M059J (cell line): ENCODE data around the gene DIPK1C. TPM values are rescaled to one million over a fixed set of nuclear protein-coding genes. Genes with fewer than 3 reads are reported as not detected.

Experiments
- DNase-seq: peaks from one replicate; pipeline ENCODE4 v3.0.0-alpha.2; 2012; ENCODE audit warnings: low read depth
- total RNA-seq: library from RNA; depleted of rRNA; stranded (reverse); fragments of >200 nt; shearing (Covaris generic); gene quantifications from 2 replicates; pipeline ENCODE4 v1.2.3, GENCODE V29; 2014

DIPK1C gene
- total RNA-seq, 1 experiment from 2014 or later = not detected

DNA sequence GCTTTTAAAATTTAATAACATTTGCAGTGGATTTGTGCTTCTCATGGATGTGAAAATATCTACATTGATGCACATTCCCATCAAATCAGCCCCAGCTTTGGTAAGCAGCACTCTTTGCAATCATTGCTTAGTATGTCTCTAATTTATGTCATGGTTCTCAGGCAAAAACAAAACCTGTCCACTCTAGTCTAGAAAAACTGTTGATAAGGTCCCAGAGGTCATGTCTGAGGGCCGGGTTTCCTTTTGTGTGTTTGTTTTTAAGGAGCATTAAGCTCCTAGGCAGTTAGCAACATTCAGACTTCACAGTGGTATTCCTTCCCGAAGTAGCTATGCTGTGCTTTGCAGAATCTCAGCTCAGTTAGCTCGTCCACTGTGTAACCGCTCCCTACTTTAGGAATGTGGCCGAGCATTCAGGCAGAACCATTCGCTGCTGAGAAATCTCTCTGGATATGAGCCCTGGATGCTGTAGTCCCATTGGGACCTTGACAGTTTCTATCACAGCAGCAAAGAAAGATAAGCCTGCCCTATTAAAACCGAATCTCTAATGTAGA, 4.0 kb downstream of the DIPK1C start:
- no peak for DNase-seq

- no peak for DNase-seq
Observed at GRCh38 chr18:74451148-74451547, 6.0 kb downstream of the DIPK1C start.

GRCh38 chr18:74450626-74451025, 6.5 kb downstream of the DIPK1C start:
- no peak for DNase-seq

DNA sequence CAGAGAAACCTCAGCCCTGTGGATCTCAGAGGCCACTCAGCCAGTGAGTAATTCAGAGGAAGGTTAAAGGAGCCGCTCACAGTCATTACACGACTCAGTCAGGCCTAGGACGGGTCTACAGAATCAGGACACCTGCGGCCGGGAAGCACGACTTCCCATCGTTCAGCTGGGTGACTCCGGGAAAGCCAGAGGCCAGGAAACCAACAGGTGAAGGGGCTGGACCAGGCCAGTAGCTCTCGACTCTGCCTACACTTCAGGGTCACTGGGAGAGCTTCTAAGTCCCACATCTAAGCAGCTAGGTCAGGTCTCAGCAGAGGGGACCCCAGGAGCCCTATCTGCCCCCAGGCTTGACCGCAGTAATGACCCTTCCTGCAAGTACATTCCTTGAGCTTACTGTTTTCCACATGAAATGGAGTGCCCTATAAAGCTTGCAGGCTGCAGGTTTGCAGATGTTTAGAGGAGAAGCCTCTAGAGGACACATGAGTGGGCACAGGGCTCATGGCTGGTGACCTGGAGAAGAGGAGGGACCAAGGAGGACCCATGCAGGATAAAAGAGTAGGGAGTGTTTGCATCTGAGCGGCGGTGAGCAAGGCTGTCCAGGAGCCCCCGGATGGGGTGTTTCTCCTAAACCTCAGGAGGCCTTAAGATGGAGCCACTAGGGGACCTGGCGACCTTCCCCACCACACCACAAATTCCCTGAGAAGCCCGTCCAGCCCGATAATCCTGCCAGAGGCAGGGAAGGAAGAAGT, 9.5 kb downstream of the DIPK1C start:
- no peak for DNase-seq

DNA sequence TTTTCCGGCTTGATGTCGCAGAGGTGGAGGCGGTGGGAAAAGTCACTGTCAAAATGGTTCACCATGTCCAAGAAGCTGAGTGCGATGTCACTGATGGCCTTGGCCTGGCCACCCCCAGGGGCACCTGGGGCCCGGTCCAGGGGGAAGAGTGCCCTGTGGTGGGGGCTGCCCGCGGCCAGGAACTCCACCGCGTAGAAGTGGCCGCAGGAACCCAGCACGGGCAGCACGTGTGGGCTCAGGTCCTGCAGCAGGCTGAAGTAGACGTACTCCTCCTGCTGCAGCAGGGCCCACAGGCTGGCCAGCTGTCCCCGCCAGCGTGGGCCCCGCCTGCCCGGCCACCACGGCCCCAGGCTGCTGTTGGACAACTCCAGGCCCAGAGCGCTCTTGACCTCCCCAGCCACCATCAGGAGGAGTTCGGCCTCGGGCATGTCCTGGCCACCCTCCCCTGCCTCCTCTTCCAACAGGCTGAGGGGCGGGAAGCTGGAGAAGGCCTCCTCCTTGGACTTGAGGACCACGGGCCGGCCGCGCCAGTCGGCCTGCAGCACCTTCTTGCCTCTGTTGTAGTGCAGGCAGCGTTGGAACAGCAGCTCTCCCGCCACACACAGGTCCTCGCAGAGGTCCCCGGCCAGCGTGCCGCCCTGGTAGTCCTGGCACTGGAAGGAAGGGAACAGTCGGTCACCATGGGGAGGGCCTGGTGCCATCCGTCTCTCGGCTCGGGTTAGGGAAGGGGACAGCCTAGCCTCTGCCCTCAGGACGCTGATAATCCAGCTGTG, 10.3 kb downstream of the DIPK1C start:
- DNase-seq = no peak

GRCh38 chr18:74446178-74446577, 10.9 kb downstream of the DIPK1C start:
- DNase-seq = no peak

- no peak for DNase-seq
Observed at GRCh38 chr18:74445585-74445984, 11.5 kb downstream of the DIPK1C start.

DNA sequence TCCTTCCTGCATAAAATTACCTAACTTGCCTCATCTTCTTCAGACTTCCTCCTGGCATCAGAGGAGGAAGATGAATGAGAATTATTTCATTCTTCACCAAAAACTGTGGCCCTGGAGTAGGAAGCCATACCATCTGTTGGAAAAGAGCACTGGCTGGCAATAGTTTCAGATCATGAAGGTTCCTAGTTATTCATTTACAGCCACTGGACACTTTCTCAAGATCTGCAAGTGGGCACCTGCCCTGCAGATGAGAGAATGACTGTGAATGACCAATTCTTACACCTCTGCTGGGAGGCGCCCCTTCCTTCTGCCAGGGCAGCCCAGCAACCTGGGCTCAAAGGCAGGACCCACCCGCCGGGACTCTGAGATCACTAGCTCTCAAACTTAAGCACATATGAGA, 13.0 kb downstream of the DIPK1C start:
- DNase-seq = no peak

DNA sequence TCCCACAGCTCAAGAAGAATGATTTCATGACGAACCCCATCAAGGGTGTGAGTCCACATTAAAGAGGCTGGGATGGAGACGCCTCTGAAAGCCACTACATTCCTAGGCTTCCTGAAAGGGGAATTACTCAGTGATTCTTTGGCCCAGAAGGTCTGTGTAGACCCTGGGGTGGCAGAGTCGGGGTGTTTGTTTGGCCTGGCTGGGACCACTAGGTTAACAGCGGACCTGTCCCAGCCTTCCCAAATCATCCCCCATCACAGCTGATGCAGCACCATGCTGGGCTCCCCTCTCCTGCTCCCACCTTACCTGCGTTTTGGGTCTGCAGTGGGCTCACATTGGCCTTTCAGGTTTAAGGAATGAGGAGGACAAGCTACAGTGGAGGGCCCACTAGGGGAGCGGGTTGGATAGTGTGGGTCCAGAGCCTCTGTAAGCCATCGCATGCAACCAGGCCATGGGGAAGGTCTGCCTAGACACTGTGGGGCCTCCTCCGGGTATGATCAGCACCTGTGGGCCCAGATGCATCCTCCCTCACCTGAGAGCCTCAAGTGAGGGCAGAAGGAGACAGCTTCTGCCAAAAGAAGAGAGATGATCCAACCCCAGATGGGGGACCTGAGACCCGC, 16.2 kb downstream of the DIPK1C start:
- DNase-seq = no peak

- DNase-seq = no peak
Observed at GRCh38 chr18:74438091-74438490, 19.0 kb downstream of the DIPK1C start.

GRCh38 chr18:74436158-74436769, 20.8 kb downstream of the DIPK1C start:
- DNase-seq = no peak

DNA sequence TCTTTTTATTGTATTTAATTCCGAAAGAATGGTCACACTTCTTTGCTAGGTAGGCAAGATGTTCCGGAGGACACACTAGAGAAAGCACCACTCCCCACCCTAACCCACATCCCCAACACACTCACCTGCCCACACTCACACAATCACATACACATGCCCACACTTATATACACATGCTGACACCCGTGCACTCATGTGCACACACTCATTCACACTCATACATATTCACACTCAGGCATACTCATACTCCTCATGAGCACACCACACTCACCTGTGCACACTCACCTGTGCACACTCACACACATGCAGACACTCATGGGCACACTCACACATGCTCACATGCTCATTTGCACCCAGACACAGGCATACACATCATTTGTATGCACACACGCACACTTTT, 21.4 kb downstream of the DIPK1C start:
- no peak for DNase-seq

- no peak for DNase-seq
Observed at GRCh38 chr18:74434466-74434865, 22.6 kb downstream of the DIPK1C start.

- no peak for DNase-seq
Observed at GRCh38 chr18:74430806-74431571, 26.1 kb downstream of the DIPK1C start.

DNA sequence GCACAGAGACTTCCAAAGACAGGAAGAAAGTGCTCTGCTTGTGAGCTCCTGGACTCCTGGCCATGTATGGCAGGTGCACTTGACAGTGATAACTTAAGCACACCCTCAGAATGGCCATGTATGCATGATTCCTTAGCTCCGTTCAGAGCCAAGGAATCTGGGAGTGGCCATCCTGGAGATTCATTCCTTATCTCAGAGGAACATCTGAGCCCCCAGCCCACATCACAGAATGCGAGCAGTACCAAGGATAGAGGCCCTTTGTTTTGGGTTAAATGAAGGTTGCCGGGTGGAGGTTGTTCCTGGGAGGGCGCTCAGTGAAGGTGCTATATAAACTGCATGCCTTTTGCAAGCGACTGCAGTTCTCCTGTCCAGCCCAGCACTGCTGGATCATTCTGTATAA, 26.9 kb downstream of the DIPK1C start:
- DNase-seq = no peak

GRCh38 chr18:74429096-74429495, 28.0 kb downstream of the DIPK1C start:
- DNase-seq = no peak

DNA sequence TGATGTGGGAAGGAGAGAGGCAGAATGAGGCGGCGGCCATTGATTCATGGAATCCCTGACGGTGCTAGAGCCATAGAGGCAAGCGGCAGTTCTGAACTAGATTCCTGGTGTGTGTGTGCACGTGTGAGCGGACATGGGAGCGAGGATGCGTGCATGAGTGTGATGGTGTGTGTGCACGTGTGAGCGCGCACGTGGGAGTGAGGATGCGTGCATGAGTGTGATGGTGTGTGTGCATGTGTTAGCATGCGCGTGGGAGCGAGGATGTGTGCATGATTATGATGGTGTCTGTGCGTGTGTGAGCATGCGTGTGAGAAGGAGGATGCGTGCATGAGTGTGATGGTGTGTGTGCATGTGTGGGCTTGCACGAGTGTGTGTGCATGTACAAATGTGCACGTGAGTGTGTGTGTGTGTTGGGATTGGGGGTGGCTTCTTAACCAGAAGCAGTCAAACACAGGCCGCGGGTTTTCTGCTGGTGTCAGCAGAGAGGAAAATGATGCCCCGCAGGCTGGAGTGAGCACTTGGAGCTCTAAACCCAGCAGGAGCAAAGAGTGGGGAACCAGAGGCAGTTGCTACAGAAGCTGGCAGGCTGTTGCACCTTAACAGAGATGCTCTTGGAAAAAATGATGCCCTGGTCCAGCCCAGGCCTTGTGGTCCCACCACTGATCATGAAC, 29.5 kb downstream of the DIPK1C start:
- DNase-seq = no peak

DNA sequence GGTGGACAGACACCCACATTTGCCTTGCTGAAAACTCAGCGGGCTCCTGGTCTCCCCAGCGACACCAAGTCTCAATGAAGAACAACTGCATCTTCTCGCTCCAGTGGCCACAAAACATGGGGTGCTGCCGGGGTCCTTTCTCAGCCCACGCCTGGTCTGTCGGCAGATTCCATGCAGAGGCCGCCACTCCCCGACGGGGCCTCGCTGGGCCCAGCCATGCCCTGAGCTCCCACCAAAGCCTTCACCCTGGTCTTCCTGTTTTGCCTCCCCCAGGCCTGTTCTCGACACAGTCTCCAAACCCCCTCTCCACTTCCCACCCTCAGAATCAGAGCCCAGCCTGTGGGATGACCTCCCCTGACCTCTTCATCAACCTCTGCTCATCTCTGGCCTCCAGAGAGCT, 31.2 kb downstream of the DIPK1C start:
- DNase-seq = no peak

DNA sequence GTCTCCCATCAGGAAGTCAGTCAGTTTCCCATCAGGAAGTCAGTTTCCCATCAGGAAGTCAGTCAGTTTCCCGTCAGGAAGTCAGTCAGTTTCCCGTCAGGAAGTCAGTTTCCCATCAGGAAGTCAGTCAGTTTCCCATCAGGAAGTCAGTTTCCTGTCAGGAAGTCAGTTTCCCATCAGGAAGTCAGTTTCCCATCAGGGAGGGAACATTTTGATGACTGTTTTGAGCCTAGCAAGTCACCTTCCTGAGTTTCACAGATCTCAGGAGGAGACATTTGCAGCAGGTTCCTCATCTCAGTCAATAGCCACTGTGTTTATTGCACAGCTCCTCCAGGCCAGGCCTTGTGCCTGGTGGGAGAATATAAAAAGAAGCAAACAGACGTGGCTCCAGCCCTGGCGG, 31.9 kb downstream of the DIPK1C start:
- DNase-seq = no peak

DNA sequence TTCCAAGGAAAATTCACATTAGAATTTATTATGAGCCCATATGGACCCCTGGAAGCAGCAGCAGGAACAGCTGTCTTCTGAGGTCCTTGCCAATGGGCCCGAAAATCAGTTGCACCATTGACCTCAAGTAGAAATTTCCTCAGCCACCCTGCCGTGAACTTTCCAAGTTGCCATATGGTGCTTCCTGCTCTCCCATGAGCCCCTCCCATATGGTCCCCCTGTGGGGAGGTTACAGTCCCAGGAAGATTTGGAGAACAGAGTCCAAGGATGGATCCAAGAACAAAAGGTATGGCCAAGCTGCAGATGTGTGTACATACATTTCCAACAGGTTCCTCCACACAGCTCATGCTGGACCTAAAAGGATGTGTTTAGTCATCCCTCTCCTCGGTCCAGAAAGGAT, 34.6 kb downstream of the DIPK1C start:
- DNase-seq = no peak

DNA sequence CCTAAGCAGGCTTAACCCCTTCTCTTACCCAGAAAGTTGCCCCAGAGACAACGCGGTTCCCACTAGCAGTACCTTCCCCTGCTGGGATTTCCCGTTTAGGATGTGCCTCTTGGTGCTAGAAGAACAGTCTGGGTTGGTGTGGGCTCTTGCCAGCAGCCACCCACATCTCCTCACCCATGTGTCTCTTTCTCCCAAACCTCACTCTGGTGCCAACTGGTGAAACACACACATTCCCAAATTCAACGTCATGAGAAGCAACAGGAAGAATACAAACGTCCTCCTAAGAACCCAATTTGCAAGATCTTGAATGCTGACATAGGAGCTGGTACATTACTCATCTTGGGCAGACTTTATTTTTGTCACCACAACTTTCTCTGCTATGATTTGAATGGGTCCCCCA, 36.2 kb downstream of the DIPK1C start:
- DNase-seq = no peak
